Panc1 (cell line): ENCODE data around the gene ROS1. TPM values are rescaled to one million over a fixed set of nuclear protein-coding genes. Genes with fewer than 3 reads are reported as not detected.

Experiments
- ATAC-seq: fragments of 200-7000 bp; cut with Tn5 transposase; 2 replicates; pipeline ENCODE4 v1.9.1; 2020; ENCODE audit warnings: mild to moderate bottlenecking, moderate library complexity
- BruUV-seq: library from RNA; stranded (reverse); fragments of 400-500 nt; replicated peaks from 2 replicates; lab custom pipeline; 2021; lab: Mats Ljungman, UMichigan
- CTCF ChIA-PET: fragments of 300-600 bp; sonication (Branson Sonifier 250); formaldehyde crosslinking; loops from one replicate; lab custom pipeline; 2022; ENCODE audit warnings: antibody characterized with exemption; lab: Charles Lee
- POLR2A ChIA-PET: fragments of 300-600 bp; sonication (Branson Sonifier 250); formaldehyde crosslinking; loops from one replicate; lab custom pipeline; 2022; ENCODE audit warnings: antibody characterized with exemption; lab: Charles Lee
- DNase-seq: peaks from one replicate; pipeline ENCODE4 v3.0.0-alpha.2; 2010; ENCODE audit warnings: low read depth, low spot score
- H3K27ac ChIP-seq: 2 replicates; pipeline ENCODE4 v1.5.1; 2011; ENCODE audit warnings: mild to moderate bottlenecking, low read length, inconsistent platforms
- H3K27me3 ChIP-seq: fragments of 200-500 bp; sonication (Bioruptor generic); 2 replicates; pipeline ENCODE4 v1.6.0; 2014; ENCODE audit warnings: low read length, inconsistent platforms; ENCODE audit not compliant: control insufficient read depth, insufficient read depth
- H3K36me3 ChIP-seq: fragments of 200-500 bp; sonication (Bioruptor generic); 2 replicates; pipeline ENCODE4 v1.5.1; 2014; ENCODE audit warnings: inconsistent platforms, mild to moderate bottlenecking, low read length, moderate library complexity; ENCODE audit not compliant: control insufficient read depth, insufficient read depth
- H3K4me1 ChIP-seq: 2 replicates; pipeline ENCODE4 v1.5.1; 2011; ENCODE audit warnings: inconsistent platforms, mild to moderate bottlenecking, low read length, moderate library complexity; ENCODE audit not compliant: control insufficient read depth, insufficient read depth
- H3K4me3 ChIP-seq, 2 experiments: 2 replicates each; pipeline ENCODE4 v1.5.1; 2011 to 2012; ENCODE audit warnings: low read depth in 2 of 2, low read length in 2 of 2, mild to moderate bottlenecking in 2 of 2, inconsistent platforms in 1 of 2, moderate library complexity in 1 of 2
- H3K9me3 ChIP-seq: fragments of 200-500 bp; sonication (Bioruptor generic); 2 replicates; pipeline ENCODE4 v1.5.1; 2014; ENCODE audit warnings: low read depth, mild to moderate bottlenecking, inconsistent platforms, low read length, moderate library complexity; ENCODE audit not compliant: control insufficient read depth, insufficient read depth
- CTCF ChIP-seq: fragments of 450-650 bp; IDR thresholded peaks from 2 replicates; pipeline ENCODE4 v1.5.1; 2017; ENCODE audit warnings: mild to moderate bottlenecking
- POLR2AphosphoS5 ChIP-seq: IDR thresholded peaks from 2 replicates; pipeline ENCODE4 v1.6.1; 2012; ENCODE audit warnings: mild to moderate bottlenecking, low read depth, low read length, moderate library complexity
- REST ChIP-seq, 2 experiments: IDR thresholded peaks; 2 replicates each; pipeline ENCODE4 v1.6.1; 2011 to 2012; ENCODE audit warnings: low read depth in 2 of 2, control low read depth in 1 of 2, low read length in 1 of 2, mild to moderate bottlenecking in 1 of 2, moderate library complexity in 1 of 2; ENCODE audit not compliant: insufficient read depth in 1 of 2
- SIN3A ChIP-seq: IDR thresholded peaks from 2 replicates; pipeline ENCODE4 v1.6.1; 2012; ENCODE audit warnings: low read depth, mild to moderate bottlenecking, low read length, moderate library complexity, borderline replicate concordance; ENCODE audit not compliant: insufficient read depth
- TCF7L2 ChIP-seq: IDR thresholded peaks from 2 replicates; pipeline ENCODE4 v1.6.1; 2011; ENCODE audit warnings: mild to moderate bottlenecking, low read depth, low read length, inconsistent platforms
- in situ Hi-C: cut with HindIII; loops from 2 replicates; pipeline ENCODE4 v1.10.0; 2016; ENCODE audit warnings: low sequenced_read_pairs, low pct_unique_long_range_greater_than_20kb
- intact Hi-C: fragments of 100-400 bp; cut with micrococcal nuclease; formaldehyde crosslinking; loops from one replicate; pipeline ENCODE4 v1.10.0; 2022; ENCODE audit not compliant: unreplicated experiment
- total RNA-seq: library from RNA; stranded (reverse); gene quantifications from one replicate; pipeline ENCODE4 v1.2.1, GENCODE V29; 2021; ENCODE audit not compliant: unreplicated experiment

The ROS1 gene
- total RNA-seq, 1 experiment from 2014 or later: 0.10 TPM

- TF ChIP-seq SIN3A: no peak
- no peak for TF ChIP-seq TCF7L2
- TF ChIP-seq CTCF: no peak
- no peak for TF ChIP-seq POLR2AphosphoS5
- no peak for TF ChIP-seq REST (IDR thresholded peaks at IDR 0.05; ENCODE audit: insufficient read depth in 1 of 2, low read depth in 2 of 2, low read length in 1 of 2)
- Histone ChIP-seq H3K27ac (no peak overlapping the region), H3K4me3 (no peak overlapping the region), H3K4me1 (no peaks in the 10 kb centered on the region), H3K27me3 (no peaks in the 10 kb centered on the region), H3K9me3 (no peaks in the 10 kb centered on the region), H3K36me3 (no peaks in the 10 kb centered on the region)
- intact Hi-C loops (no loop called here), in situ Hi-C loops (no loop called here)
- no TSS peak for BruUV-seq
- CTCF ChIA-PET: no interaction called here
- ATAC-seq (no peak), DNase-seq (no peak)
- POLR2A ChIA-PET: interaction anchor here (0.6 kb wide), 1 partner anchor 1723 kb away, joined by 4 read pairs; no protein-coding TSS in a partner anchor
Observed at GRCh38 chr6:117472667-117473066, 46.9 kb upstream of the ROS1 start.

GRCh38 chr6:117469791-117470190 lies 44.0 kb upstream of the ROS1 start:
- Histone ChIP-seq H3K27me3 (no peaks in the 10 kb centered on the region), H3K27ac (no peak overlapping the region), H3K4me1 (no peaks in the 10 kb centered on the region), H3K4me3 (no peak overlapping the region), H3K36me3 (no peaks in the 10 kb centered on the region), H3K9me3 (no peaks in the 10 kb centered on the region)
- no TSS peak for BruUV-seq
- ChIA-PET POLR2A (no interaction called here), CTCF (no interaction called here)
- intact Hi-C loops: no loop called here
- in situ Hi-C loops: no loop called here
- ATAC-seq (no peak), DNase-seq (no peak)
- no peak for TF ChIP-seq SIN3A
- TF ChIP-seq POLR2AphosphoS5: no peak
- TF ChIP-seq TCF7L2: no peak
- TF ChIP-seq REST (IDR thresholded peaks at IDR 0.05; ENCODE audit: insufficient read depth in 1 of 2, low read depth in 2 of 2, low read length in 1 of 2): no peak
- no peak for TF ChIP-seq CTCF
